Left lung (tissue), 10 donors: ENCODE results near the gene TMEM175. TPM values are rescaled to one million over a fixed set of nuclear protein-coding genes. Genes with fewer than 3 reads are reported as not detected.

Source experiments
- ATAC-seq: fragments of 200-7000 bp; cut with Tn5 transposase; one replicate; pipeline ENCODE4 v1.9.1; 2020; ENCODE audit warnings: moderate library complexity
- DNase-seq, 4 donors: peaks; one replicate each; pipeline ENCODE4 v3.0.0-alpha.2; 2013 to 2020
- H3K27ac ChIP-seq, 2 donors: fragments of 200-600 bp; sonication (generic) in 1 of 2; one replicate each; pipeline versions ENCODE4 v1.5.0 to v1.8.0; 2020 to 2021
- H3K27me3 ChIP-seq, 2 donors: fragments of 200-600 bp; sonication (generic) in 1 of 2; one replicate each; pipeline versions ENCODE4 v1.5.0 to v1.8.0; 2020 to 2021
- H3K36me3 ChIP-seq, 2 donors: fragments of 200-600 bp; sonication (generic) in 1 of 2; one replicate each; pipeline versions ENCODE4 v1.5.0 to v1.8.0; 2020 to 2021
- H3K4me1 ChIP-seq, 2 donors: fragments of 200-600 bp; one replicate each; pipeline ENCODE4 v1.8.0; 2021
- H3K4me3 ChIP-seq, 2 donors: fragments of 200-600 bp; sonication (generic) in 1 of 2; one replicate each; pipeline versions ENCODE4 v1.5.0 to v1.8.0; 2020 to 2021; ENCODE audit warnings: mild to moderate bottlenecking in 1 of 2
- H3K9me3 ChIP-seq, 2 donors: fragments of 200-600 bp; sonication (generic) in 1 of 2; one replicate each; pipeline versions ENCODE4 v1.5.0 to v1.8.0; 2020 to 2021
- CTCF ChIP-seq, 2 donors: fragments of 200-600 bp; sonication (generic) in 1 of 2; IDR thresholded peaks; one replicate each; pipeline versions ENCODE4 v1.5.0 to v1.8.0; 2021; ENCODE audit warnings: antibody characterized with exemption in 2 of 2
- intact Hi-C, 2 donors: fragments of 100-400 bp; cut with DNase I; formaldehyde crosslinking; loops; one replicate each; pipeline versions ENCODE4 v1.11.2 to v1.14.2; 2022
- polyA plus RNA-seq, 6 donors: library from polyadenylated mRNA; unstranded; fragments of 120-200 nt; gene quantifications; one replicate each; pipeline ENCODE4 v1.2.1, GENCODE V29; 2013; ENCODE audit not compliant: insufficient read length in 6 of 6
- total RNA-seq, 2 donors: library from RNA; stranded (reverse); fragmentation: NEBNext Ultra II Directional; extraction: Animal tissue kit (Norgen Biotek cat#: 25700); gene quantifications; one replicate each; pipeline ENCODE4 v1.2.1, GENCODE V29; 2021
- donor health status: DM: no; HTN: yes; CAD: no.
- donor health status: DM: no; HTN: no; CAD: no.

TMEM175 gene
- total and polyA plus RNA-seq, 8 donors: 24.4 to 38.7 (median 27.6) TPM

DNA sequence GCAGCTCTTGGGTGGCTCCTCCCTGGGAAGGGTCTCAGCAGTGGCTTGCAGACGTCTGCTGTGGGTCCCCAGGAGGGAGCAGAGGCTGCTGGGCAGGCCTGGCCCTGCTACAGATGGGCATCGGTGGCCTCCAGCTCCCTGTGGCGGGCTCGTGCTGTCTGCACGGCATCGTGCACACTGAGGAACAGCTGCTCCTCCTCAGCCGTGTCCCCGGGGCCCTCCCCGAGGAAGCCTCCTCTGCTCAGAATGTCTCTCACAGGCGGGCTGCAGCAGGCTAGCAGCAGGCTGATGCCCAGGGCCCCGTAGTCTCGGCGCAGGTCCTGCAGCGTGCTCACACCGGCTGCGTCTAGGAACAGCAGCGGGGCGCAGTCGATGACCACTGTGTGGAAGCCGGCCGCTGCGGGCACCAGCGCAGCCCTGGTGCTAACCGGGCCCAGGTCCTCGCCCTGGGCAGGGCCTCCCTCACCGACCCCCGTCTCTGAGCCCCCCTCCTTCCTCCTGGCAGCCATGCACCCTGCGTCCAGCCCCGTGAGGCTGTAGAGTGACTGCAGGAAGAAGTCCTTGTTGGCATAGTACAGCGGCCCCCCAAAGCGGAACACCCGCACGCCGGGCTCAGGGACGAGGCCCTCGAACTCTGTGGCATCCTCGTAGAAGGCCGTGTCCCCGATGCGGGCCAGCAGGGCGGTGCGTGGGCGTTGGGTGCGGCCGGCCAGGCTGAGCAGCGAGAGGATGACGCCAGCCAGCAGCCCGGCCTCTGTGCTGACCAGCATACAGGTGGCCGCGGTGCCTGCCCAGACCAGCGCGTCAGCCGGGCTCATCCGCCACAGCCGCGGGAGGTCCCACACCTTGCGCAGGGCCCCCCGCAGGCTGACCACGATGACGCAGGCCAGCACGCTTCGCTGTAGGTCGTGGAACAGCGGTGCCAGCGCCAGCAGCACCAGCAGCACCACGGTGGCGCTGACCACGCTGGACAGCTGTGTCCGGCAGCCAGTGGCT lies 56.8 kb downstream of the TMEM175 start:
- ATAC-seq: no peak
- DNase-seq: peak in 1 of 4 donors; percentile 73
- Histone ChIP-seq H3K36me3 (peaks cover 0 to 30% of the 10 kb centered on the region in 2 donors), H3K27ac (no peak overlapping the region), H3K27me3 (no peaks in the 10 kb centered on the region), H3K4me1 (peaks cover 16 to 38% of the 10 kb centered on the region in 2 donors), H3K4me3 (no peak overlapping the region), H3K9me3 (no peaks in the 10 kb centered on the region)
- intact Hi-C loops: no loop called here
- no peak for TF ChIP-seq CTCF (IDR thresholded peaks at IDR 0.05)

DNA sequence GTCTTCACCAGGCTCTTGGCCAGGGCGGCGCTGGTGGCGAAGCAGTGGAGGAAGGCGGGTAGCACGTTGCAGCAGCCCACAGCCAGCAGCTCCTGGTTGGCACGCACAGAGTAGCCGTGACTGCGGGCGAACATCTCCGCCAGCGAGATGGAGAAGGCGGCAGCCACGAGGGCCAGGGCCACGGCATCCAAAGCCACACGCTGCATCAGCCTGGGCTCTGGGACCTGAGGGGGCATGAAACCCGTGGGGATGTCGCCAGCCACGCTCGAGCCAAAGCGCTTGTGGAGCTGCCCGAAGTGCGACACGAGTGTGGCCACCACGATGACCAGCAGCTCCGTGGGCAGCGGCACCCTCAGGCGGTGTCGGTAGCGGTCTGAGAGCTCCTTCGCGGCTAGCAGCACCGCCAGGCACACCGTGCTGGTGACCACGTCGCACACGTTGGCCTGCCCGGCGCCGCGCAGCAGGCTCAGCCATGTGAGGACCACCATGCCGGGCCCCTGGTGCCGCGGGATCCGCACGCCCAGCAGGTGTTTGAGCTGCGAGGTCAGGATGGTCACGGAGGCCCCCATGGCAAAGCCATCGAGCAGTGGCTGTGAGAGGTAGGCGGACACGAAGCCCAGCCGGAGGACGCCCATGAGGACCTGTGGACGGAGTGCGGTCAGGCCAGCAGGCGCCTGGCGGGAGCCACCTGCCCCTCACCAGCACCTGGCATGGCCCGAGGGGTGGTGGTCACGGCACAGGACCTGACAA lies 57.6 kb downstream of the TMEM175 start:
- no peak overlapping the region for H3K27ac ChIP-seq
- ATAC-seq: no peak
- H3K36me3 ChIP-seq: peaks cover 0 to 30% of the 10 kb centered on the region in 2 donors
- no peak overlapping the region for H3K4me3 ChIP-seq
- peak in 1 of 4 donors; percentile 81 for DNase-seq
- H3K9me3 ChIP-seq: no peaks in the 10 kb centered on the region
- intact Hi-C loops: no loop called here
- peaks cover 14 to 31% of the 10 kb centered on the region in 2 donors for H3K4me1 ChIP-seq
- H3K27me3 ChIP-seq: no peaks in the 10 kb centered on the region
- no peak for TF ChIP-seq CTCF (IDR thresholded peaks at IDR 0.05)

GRCh38 chr4:990746-991367 lies 58.6 kb downstream of the TMEM175 start:
- no peak for ATAC-seq
- peaks cover 0 to 10% of the 10 kb centered on the region in 2 donors for H3K27me3 ChIP-seq
- peaks cover 8 to 21% of the 10 kb centered on the region in 2 donors for H3K4me1 ChIP-seq
- no peak overlapping the region for H3K27ac ChIP-seq
- H3K36me3 ChIP-seq: peaks cover 0 to 30% of the 10 kb centered on the region in 2 donors
- TF ChIP-seq CTCF (IDR thresholded peaks at IDR 0.05): no peak
- peak in 1 of 4 donors; percentile 72 for DNase-seq
- intact Hi-C loops: no loop called here
- no peaks in the 10 kb centered on the region for H3K9me3 ChIP-seq
- H3K4me3 ChIP-seq: no peak overlapping the region

DNA sequence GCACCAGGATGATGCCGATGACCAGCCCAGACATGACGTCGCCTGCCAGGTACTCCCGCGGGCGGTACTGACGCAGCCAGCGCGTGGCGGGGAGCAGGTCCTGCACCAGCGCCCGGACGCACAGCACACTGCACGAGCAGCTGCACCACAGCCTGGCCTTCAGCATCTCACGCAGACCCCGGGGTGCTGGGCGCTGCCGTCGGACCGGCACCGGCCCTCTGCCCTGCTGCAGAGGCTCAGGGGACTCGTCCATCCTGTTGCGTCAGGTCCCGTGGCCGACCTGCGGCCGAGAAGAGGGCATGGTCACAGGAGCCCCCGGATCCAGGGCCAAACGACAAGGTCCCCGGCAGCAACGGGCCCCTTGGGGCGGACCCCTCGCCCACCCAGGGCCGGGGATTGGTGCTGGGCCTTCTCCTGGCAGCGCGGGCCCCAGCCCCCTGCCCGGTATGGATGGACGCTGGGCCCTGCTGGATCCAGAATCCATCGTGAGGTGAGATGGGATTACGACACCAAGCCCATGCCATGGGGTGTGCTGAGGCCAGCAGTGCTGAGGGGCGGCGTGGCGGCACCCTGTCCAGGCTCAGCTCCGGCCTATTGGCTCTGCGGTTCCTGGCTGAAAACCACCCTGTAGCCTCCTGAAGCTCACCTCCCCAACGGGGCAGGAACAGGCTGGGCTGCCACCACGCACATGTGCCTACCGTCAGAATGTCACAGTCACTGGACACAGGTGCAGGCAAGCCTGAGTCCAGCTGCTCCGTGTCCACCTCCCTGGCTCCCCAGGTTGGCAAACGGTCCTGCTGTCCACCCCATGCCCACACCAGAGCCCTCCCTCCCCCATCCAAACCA lies 59.4 kb downstream of the TMEM175 start:
- H3K9me3 ChIP-seq: no peaks in the 10 kb centered on the region
- DNase-seq (peak in 1 of 4 donors; percentile 79), ATAC-seq (no peak)
- peak overlapping the region; percentile 70 to 83 for H3K27ac ChIP-seq
- peaks cover 2 to 18% of the 10 kb centered on the region in 2 donors for H3K27me3 ChIP-seq
- no peak for TF ChIP-seq CTCF (IDR thresholded peaks at IDR 0.05)
- H3K4me1 ChIP-seq: peaks cover 8 to 14% of the 10 kb centered on the region in 2 donors
- H3K36me3 ChIP-seq: peaks cover 0 to 30% of the 10 kb centered on the region in 2 donors
- intact Hi-C loops: no loop called here
- H3K4me3 ChIP-seq: no peak overlapping the region
